Measurements from ENCODE around the gene PAPSS2.
"Not testable (repeated sequence)": the region's sequence is repeated elsewhere in the genome, so short reads cannot be mapped to it uniquely, and the experiment has no call there.

The PAPSS2 gene

DNA sequence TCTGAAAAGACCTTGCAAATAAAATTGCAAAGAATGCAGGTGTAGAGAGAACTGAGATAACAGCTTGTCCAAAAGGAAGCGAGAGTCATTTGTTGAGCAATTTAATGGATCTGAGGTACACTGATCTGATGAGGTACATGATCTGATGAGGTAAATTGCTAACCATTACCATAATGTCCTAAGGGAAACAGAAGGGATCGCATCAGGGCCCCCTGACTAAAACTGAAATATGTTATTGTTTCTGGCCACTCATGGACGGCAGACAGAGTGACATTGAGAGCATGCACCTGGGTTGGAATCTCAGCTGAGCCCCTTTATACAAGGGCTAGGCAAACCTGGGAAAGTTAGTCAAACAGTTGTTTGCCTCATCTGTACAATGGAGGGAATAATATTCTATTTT is 15.8 kb upstream of the PAPSS2 start:
- no peak for DNase-seq

DNA sequence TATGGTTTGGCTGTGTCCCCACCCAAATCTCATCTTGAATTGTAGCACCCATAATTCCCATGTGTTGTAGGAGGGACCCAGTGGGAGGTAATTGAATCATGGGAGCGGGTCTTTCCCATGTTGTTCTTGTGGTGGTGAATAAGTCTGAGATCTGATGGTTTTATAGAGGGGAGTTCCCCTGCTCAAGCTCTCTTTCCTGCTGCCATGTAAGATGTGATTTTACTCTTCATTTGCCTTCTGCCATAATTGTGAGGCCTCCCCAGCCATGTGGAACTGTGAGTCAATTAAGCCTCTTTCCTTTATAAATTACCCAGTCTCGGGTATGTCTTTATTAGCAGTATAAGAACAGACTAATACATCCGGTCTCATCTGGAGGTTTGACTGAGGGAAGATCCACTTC is 15.2 kb upstream of the PAPSS2 start:
- not testable (repeated sequence) for DNase-seq

DNA sequence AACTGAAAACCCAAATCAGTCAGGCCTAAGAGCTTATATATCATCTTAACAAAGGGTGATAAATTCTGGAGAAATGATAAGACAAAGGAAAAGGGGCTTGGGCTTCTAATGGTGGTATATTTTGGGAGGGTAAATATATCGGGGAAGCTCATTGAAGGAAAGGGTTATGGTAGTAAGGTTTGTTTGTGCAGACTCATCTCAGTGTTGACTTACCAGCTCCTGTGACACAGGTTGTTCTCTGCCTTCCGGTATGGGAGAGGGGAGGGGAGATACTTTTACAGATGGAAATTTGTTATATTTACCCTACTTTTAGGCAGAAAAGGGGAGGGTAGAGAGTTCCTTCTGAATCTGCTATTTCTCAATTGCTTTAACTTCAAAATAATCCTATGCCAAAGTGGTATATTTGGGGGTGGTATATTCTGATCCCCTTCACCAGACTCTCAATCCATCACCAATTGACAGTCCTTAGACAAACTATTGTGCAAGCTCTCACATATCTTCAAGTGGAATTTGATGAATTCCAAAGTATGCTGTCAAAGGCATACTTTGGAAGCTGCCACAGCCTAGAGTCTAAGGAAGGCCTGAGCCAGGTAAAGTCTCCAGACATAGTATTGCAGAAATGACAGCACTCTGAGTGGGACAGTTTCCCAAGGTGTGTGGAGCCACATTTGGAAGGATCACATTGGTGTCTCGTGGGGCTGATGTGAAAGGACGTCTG is 13.3 kb upstream of the PAPSS2 start:
- no peak for DNase-seq

DNA sequence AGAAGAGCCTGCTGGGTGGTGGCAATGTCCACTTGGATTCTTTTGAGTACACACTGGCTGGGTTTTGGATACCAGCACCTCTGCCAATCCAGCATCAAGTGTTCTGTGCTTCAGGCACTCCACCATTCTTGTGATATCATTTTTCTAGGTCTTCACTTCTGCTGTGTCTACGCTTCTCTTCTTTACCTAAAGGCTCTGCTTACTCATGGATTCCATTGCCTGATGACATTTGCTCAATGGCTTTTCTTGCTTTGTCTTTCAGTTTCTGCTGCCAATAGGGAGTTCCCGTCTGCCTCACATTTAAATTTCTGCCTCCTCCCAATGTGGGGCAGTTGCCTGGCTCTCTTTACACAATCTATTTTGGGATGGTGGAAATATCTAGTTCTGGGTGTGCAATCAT is 12.7 kb upstream of the PAPSS2 start:
- no peak for DNase-seq

DNA sequence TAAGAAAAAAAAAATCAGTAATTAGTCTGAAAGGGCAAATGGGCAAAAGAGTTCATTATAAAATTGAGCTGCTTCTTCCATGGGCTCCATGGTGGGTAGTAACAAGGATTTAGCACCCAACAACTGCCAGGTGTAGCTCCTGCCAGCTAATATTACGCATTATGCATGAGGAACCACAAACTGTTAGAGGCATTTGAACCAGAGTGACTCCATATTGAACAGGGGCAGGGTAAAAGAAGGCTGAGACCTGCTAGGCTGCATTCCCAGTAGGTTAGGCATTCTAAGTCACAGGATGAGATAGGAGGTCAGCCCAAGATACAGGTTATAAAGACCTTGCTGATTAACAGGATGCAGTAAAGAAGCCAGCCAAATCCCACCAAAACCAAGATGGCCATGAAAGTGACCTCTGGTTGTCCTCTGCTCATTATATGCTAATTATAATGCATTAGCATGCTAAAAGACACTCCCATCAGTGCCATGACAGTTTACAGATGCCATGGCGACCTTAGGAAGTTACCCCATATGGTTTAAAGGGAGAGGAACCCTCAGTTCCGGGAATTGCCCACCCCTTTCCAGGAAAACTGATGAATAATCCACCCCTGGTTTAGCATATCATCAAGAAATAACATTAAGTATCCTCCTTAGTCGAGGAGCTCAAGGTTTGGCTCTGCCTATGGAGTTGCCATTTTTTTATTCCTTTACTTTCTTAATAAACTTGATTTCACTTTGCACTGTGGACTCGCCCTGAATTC is 8.7 kb upstream of the PAPSS2 start:
- no peak for DNase-seq

DNA sequence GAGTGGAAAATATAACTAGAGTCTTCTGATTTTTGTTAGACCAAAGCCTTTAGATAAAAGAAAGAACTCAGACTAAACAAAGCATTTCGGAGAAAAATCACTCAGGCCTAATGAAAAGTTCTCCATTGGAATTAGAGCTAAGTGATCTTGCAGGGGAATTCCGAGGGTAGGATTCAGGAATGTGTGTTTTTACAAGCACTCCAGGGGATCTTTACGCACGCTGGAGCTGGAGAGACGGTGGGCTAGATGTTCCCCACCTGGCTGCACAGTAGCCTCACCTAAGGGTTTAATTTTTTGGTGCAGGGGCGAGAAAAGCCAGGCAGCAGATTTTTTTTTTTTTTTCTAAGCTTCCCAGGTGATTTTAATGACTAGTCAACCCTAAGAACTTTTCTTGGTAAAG is 7.9 kb upstream of the PAPSS2 start:
- no peak for DNase-seq

DNA sequence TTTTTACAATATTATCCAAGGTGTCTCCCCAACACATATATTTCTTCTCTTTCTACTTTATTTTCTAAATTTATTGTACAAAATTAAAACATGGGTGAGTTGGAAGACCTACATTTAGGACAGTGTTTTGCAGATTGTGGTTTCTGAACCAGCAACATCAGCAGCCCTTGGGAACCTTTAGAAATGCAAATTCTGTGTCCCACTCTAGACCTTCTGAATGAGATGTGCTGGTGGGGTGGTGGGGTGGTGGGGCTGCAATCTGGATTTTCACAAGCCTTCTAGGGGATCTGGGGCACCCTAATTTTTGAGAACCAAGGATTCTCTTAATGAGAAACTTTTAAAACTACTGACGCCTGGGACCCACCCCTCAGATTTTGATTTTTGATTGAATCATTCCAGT is 7.4 kb upstream of the PAPSS2 start:
- no peak for DNase-seq

DNA sequence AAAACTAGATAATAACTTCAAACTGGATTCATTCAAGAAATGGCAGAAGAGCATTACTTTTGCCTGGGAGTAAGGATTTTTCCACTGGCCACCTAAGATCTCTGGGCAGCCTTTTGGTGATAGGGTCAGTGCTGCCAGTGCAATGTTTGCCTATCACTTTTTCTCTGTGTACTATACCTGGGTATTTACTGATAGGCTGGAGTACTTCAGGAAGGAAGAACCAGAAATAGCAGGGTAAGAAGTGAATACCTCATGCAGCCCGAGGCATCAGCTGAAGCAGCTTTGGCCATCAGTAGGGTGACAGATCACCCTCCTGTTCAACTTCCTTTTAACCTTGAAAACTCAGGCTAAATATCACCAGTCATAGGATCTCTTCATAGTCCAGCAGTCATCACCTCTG is 5.5 kb upstream of the PAPSS2 start:
- DNase-seq = no peak

DNA sequence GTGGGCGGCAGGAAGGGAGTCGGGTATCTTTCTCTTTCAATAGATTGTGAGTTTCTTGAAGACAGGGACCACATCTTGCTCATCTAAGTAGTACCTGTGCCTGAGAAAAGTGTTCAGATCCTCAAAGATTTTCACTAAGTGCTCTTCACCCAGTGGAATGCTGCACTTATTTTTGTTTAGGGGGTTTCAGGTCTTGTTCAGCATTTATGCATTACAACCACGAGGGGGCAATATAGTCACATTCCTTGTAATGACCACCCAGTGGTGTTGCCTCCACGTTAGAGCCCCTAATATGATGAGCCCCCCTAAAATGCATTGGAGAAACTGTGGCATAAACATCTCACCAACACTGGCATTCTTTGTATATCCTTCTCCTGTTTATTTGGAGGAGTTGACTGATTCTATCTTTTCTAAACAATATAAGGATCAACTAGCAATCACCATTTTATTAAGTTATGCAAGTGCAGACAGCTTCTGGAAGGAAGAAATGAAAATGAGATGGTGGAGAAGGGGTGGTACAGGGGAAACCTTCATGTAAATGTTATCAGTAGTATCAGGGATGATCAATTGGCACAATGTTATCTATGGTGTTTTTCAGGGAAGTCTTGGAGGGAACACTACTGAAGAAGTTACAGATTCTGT is 3.1 kb upstream of the PAPSS2 start:
- peak; percentile 15 for DNase-seq

DNA sequence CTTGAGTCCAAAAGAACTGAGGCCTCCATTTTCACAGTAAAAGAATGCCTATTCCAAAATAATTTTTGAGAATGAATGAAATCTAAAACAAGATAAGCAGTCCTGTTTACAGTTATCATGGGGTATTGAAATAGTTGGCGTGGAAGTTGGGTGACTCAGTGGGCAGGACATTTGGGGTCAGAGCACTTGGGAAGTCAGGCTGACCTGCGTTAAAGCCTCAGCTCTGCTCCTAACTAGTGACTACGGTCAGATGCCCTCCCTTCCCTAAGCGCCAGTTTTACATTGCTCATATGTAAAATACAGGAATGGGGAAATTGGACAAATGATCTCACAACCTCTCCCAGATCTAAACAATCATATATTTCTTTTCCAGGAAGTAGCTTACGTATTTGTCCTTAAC is 2.3 kb upstream of the PAPSS2 start:
- DNase-seq = no peak

DNA sequence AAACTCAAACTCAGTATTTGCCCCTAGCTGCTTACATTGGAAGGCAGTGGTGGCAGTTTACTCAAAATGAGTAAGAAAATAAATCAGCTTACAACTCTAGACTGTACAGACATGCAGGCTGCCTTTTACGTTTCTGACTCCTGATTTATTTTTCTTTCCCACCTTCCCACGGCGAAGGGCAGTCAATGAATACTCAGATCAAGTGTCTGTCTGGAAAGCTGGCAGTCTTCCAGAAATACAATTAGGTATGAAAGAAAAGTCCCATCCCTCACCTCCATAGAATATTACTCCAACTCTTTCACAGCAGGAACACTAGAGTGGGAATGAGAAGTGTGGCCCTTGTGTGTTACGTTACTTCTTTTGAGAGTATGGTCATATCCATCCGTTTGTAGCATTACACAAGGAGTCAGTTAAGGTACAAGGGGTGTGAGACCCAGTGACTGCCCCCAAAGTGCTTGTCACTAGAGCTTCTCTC is 1.3 kb upstream of the PAPSS2 start:
- no peak for DNase-seq

DNA sequence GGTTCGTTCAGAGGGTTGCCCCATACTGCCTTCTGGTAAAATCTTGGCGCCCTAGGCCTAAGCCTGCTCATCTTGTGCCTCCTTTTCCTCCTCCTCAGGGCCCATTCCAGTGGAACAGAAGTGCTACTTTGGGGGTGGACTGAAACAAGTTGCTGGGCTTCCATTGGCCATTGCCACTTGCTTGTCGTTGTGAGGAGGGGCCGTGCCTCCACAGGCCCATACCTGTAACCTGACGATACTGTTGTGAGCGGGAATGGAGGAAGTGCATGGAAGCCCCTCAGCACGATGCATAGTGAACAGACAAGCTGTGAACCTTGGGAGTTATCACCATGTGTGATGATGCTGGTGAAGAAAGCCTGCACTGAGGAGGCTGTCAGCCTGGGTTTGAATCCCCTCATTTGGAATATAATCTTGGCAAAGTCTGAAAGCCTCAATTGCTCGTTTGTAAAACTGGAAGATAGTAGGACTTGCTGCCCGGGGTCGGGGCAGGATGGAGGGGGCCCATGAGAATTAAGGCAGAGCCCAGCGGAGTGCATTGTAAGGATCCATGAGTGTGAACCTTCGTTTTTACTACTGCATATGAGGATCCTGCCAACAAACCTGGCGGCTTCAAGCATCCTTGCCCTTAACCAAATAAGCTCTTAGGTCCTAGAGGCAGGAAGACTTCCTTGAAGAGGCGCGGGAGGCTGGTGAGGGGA is 671 bp upstream of the PAPSS2 start:
- no peak for DNase-seq

DNA sequence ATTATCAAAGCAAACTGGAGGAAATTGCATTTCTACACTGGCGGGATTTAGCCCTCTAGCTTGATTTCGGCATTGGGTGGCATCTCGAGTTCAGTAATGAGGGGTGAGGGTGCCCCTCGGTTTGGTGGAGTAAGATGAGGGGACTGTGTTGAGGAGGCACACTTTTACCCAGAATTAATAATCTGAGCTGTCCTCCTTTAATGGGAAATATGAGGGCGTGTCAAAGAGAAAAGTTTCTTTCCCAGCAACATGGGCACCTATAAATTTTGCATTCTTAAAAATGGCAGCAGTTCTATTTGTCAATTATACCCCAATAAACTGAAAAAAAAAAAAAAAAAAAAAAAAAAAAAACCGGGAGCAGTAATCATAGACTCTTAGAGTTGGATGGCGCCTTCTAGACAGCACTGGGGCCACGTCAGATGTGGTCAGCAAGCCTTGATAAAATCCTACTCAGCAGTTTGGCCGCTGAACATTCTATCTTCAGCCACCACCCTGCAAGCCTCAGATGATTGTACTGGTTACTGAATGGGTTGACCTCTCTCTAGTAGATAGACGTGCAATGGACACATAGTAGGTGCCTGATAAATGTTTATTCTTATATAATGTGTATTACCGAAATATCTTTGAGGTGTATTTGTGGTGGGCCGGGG is 931 bp downstream of the PAPSS2 start:
- no peak for DNase-seq

DNA sequence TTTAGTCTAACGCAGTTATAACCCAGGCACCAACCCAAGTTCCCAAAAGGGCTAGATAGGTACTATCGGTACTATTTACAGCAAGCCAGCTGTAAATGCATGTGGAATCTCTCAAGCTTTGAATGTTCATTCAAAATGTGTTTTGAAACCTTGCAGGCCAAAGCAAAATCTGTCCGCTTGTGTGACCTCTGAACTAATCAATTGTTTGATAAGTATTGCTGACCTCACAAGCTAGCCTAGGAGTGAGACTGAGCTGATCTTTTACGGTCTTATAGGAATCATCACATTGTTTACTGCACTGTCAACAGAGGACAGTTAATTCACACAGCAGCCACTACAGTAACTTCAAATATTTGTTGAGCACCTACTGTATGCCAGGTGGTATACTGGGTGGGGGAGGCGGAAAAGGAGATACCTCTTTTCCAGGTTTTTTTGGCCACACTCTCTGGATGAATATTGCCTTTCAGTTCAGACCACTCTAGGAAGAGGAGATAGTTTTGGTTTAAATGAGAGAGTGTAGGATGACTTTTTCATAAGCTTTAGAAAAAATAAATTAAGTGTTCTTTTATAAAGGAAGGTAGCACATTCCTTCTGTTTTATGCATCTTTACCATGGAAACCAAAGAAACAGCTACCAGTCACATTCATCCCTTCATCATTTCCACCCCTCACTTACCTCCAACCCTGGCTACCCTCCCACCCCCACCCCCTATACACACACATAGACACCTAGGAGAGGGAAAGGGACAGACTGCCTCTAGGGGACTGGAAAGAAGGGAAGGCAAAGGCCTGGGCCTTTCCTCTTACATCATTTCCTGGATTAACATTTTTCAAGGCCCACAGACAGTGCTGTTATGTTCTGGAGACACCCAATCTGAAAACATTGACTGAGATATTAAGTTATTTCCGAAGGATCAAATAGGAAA is 2.4 kb downstream of the PAPSS2 start:
- DNase-seq = no peak

DNA sequence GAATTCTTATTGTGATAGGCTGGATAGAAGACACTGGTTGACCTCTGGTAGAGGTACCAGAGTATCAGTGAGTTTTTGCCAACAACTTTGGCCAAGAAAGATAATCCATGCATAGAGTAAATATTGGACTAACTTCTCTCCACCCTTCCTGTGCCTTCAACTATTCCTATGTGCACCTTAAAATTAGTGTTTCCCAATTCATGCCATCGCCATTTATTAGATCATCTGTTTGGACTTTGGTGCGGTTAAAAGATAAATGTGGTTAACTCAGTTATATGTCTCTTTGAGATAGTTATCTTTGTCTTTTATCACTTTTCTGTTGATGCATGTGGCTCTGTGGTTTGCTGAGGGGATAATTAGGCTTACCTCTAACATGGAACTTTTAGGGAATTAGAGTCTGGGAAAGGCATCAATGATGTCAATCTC is 4.6 kb downstream of the PAPSS2 start:
- no peak for DNase-seq

DNA sequence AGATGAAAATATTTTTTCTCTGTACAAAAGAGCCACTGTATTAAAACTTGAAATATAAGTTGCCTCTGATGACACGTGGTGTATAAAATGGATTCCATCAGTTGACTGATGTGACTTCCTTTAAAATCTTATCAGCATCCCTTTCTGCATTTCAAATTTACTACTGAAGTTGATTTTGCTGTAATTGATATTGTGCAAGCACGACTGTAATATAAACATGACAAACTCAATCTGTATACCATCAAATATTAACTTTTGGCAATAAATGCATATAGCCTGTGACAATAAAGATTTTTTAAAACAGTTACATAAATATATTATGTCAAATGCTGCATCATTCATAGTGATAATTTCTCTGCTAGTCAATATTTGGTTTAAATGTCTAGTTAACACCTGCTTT is 7.8 kb downstream of the PAPSS2 start:
- no peak for DNase-seq

DNA sequence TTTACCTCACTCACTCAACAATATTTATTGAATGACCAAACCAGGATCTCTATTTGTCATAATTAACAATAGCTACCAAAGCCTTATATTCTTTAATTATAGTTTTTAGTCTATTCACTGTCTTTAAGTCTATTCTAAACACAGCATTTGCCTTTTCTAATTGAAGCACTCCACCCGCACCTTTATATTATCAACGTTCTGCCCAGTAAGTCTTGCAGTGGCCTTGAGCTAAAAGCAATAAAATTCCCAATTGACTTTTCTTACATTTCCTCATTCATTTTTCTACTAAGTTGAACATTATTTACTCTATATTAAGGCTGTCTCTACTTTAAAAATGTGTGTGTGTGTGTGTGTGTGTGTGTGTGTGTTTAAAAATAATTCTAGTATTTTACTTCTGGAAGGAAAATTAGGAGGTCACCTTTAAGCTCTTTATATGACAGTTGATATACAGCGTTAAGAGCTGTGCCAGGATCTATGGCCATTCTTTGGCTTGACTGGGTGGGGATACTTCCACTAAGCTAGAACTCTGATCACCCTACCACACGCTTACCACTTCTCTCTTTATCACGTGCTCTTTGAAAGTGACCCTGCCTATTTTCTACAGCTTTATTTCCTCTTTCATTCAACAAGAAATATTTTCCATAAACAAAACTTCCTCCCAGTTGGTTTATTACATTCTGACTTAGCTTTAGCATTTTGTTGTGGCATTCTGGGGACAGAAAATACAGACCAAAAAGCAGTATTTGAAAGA is 8.8 kb downstream of the PAPSS2 start:
- no peak for DNase-seq

DNA sequence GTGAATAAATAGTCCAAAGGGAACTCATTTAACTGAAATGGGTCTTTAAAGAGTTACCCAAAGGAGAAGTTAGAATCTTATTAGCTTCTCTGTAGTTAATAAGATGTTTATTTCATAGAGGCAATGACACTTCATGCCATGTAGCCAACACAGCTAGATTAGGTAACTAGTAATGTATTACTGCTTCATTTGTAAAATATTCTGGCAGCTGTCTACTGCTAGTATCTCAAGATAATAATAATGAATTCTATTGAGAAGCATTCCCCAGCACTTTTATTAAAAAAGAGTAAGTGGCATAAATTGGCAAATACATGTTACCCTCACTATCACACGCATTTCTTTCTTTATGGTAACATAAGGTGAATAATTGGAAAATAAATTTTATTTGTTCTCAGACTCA is 10.1 kb downstream of the PAPSS2 start:
- no peak for DNase-seq

DNA sequence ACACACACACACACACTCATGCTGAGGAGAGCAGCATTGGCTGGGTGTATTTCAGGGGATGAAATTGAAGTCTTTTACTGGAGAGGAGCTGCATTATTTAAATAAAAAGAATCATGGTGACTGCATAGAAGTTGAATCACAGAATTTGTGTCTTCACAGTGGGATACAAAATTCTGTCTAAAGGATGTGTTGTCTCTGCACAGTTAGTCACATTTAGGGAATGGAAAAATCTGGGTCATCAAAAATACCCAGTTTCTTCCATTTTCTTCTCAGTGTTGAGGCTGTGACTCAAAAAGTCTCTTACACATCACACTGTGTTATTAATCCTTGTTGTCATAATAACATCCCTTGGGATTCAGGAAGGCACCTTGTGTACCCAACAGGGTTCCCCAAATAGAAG is 10.9 kb downstream of the PAPSS2 start:
- DNase-seq = no peak

DNA sequence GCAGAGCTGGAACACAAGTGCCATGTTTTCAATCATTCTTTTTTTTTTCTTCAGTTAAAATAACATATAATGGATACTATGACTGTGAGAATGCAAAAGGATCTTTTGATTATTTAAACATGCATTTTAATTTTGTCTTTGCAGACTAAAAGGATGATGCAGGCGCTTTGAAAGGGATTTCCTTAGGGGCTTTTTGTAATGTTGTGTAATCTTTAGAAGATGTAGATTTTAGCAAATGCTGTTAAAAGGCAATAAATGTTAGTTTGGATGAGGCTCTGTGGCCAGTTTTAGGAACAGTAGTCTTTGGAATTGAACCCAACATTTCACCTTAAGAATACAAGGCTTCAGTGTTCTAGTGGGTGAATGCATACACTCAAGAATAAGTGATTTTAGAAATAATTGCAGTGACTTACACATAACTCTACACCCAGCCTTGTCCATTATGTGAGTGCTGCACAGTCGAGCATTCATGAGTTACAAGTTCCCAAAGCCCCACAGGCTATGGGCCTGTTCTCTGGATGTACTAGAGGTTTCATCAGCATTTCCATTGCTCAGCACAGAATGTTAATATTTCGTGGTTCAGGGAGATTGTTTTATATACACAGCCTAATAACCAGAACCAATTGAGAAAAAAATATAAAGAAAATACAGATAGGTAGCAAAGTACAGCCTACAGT is 11.6 kb downstream of the PAPSS2 start:
- no peak for DNase-seq
